Measurements from ENCODE around the gene STK38L.
A peak's percentile ranks its signal among the peaks of the same experiment; 100 is the strongest.

Gene STK38L

DNA sequence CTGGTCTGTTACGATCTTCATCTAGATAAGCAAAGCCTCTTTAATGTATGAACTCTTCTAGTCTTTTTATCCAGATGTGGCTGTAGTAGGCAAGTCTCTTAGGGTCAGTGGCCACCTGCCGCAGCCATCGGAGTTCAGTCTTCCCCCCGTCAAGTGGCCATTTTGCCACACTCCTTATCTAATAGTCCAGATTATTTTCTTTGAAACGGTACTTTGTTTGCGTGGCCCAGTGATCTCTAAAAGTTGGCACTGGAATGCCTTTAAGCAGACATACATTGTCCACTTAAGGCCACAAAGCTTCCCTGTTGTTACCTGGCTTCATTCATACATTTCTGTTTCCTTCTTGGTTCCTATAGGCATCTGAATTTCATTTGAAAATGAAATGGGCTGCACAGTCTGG is 52.6 kb downstream of the STK38L start:
- Histone ChIP-seq H3K4me3 (ENCODE audit: low read depth in 1 of 2, low read length in 1 of 2) (no peak overlapping the region), H3K27ac (no peak overlapping the region), H3K27me3 (no peaks in the 10 kb centered on the region), H3K9me3 (no peaks in the 10 kb centered on the region), H3K36me3 (peaks cover 36% of the 10 kb centered on the region), H3K4me1 (ENCODE audit: control insufficient read depth in 1 of 2, insufficient read depth in 1 of 2, low read depth in 1 of 2, low read length in 1 of 2) (no peaks in the 10 kb centered on the region)
- TF ChIP-seq, protein P1, sequence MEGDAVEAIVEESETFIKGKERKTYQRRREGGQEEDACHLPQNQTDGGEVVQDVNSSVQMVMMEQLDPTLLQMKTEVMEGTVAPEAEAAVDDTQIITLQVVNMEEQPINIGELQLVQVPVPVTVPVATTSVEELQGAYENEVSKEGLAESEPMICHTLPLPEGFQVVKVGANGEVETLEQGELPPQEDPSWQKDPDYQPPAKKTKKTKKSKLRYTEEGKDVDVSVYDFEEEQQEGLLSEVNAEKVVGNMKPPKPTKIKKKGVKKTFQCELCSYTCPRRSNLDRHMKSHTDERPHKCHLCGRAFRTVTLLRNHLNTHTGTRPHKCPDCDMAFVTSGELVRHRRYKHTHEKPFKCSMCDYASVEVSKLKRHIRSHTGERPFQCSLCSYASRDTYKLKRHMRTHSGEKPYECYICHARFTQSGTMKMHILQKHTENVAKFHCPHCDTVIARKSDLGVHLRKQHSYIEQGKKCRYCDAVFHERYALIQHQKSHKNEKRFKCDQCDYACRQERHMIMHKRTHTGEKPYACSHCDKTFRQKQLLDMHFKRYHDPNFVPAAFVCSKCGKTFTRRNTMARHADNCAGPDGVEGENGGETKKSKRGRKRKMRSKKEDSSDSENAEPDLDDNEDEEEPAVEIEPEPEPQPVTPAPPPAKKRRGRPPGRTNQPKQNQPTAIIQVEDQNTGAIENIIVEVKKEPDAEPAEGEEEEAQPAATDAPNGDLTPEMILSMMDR (IDR thresholded peaks at IDR 0.05): no peak

DNA sequence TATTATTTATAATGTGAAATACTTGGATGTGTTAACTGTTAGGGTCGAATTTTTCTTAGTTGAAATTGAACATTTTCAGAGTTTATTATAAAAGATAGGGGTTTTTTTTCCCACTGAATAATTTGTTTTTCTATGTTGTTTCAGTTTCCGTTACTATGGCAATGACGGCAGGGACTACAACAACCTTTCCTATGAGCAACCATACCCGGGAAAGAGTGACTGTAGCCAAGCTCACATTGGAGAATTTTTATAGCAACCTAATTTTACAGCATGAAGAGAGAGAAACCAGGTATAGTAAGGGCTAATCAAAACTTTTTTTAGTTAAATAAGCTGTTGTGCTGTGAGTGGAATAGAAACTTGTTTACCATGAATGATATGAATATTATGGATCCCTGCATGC is 53.5 kb downstream of the STK38L start:
- H3K27me3 ChIP-seq: no peaks in the 10 kb centered on the region
- no peaks in the 10 kb centered on the region for H3K4me1 ChIP-seq (ENCODE audit: control insufficient read depth in 1 of 2, insufficient read depth in 1 of 2, low read depth in 1 of 2, low read length in 1 of 2)
- H3K4me3 ChIP-seq (ENCODE audit: low read depth in 1 of 2, low read length in 1 of 2): no peak overlapping the region
- TF ChIP-seq, protein P1 (IDR thresholded peaks at IDR 0.05): no peak
- no peak overlapping the region for H3K27ac ChIP-seq
- H3K9me3 ChIP-seq: no peaks in the 10 kb centered on the region
- H3K36me3 ChIP-seq: peaks cover 45% of the 10 kb centered on the region

DNA sequence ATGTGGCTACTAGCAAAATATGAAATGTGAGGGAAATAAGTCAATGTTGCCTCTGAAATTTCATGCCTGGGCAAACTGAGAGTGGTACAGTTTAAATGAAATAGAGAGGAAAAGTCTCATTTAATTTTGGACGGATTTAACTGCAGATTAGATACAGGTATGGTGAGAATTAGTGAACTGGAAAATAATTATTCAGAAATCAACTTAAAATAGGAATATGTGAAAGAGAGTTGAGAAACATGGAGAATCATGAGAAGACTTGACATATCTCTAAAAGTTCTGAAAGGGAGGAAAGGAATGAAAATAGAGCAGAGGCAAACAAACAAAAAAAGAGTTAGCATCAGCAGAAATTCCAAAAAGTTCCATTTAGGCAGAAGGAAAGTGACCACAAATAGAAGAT is 55.0 kb downstream of the STK38L start:
- Histone ChIP-seq H3K4me3 (ENCODE audit: low read depth in 1 of 2, low read length in 1 of 2) (no peak overlapping the region), H3K36me3 (peaks cover 58% of the 10 kb centered on the region), H3K9me3 (no peaks in the 10 kb centered on the region), H3K4me1 (ENCODE audit: control insufficient read depth in 1 of 2, insufficient read depth in 1 of 2, low read depth in 1 of 2, low read length in 1 of 2) (no peaks in the 10 kb centered on the region), H3K27me3 (no peaks in the 10 kb centered on the region), H3K27ac (no peak overlapping the region)
- TF ChIP-seq, protein P1 (IDR thresholded peaks at IDR 0.05): no peak

DNA sequence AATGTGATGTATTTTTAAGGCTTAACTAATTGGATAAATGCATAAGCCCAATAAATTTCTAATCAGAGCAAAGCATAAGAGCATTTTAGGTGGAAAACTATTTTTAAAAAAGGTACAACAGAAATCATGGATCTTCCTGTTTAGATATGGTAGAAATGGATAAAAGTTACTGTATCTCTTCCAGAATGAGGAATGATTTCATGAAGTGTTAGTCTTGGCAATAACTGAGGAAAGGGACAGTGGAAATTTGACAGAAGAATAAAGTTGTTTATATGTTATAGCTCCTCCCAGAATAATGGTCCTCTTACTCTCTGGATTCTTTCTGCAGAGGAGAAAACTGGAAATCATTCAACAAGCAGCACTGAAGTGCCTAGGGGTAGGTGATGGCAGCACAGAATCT is 56.1 kb downstream of the STK38L start:
- H3K4me1 ChIP-seq (ENCODE audit: control insufficient read depth in 1 of 2, insufficient read depth in 1 of 2, low read depth in 1 of 2, low read length in 1 of 2): no peaks in the 10 kb centered on the region
- H3K36me3 ChIP-seq: peaks cover 62% of the 10 kb centered on the region
- H3K27me3 ChIP-seq: no peaks in the 10 kb centered on the region
- TF ChIP-seq, protein P1 (IDR thresholded peaks at IDR 0.05): no peak
- no peak overlapping the region for H3K4me3 ChIP-seq (ENCODE audit: low read depth in 1 of 2, low read length in 1 of 2)
- no peaks in the 10 kb centered on the region for H3K9me3 ChIP-seq
- peak overlapping the region; percentile 1 for H3K27ac ChIP-seq

DNA sequence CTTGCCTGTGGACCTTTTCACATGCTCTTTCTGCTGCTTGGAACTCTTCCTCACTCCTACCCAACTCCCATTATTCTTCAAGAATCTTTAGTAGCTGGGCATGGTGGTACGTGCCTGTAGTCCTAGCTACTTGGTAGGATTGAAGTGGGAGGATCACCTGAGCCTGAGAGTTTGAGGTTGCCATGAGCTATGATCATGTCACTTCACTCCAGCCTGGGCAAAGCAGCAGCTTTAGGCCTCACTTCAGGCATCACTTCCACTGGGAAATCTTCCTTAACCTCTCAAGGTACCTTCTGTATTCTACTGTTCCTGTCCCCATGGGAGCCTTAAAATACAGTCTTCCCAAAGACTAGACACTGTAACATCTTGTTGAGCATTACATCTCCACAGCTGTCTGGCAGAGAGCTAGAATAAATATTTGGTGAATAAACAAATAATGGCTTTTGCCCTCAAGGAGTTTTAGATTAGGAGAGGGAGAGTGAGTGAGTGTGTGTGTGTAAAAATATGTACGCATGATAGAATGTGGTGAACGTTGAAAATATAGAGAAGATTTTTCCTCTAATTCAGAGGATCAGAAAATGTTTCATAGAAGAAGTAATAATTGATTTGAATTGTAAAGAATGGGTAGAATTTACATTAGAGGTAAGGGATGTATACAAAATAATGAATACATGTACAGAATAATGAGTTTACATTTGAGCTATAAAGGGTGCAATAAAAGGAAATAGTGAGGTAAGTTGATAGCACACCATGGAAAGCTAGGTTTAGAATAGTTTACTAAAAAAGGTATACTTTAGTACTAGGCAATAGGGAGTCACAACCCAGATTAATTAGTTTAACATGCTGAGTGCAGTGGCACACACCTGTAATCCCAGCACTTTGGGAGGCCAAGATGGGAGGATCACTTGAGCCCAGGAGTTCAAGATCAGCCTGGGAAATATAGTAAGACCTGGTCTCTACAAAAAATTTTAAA is 59.3 kb downstream of the STK38L start:
- peaks cover 73% of the 10 kb centered on the region for H3K36me3 ChIP-seq
- H3K27ac ChIP-seq: no peak overlapping the region
- no peaks in the 10 kb centered on the region for H3K27me3 ChIP-seq
- H3K4me1 ChIP-seq (ENCODE audit: control insufficient read depth in 1 of 2, insufficient read depth in 1 of 2, low read depth in 1 of 2, low read length in 1 of 2): no peaks in the 10 kb centered on the region
- TF ChIP-seq, protein P1 (IDR thresholded peaks at IDR 0.05): no peak
- no peaks in the 10 kb centered on the region for H3K9me3 ChIP-seq
- no peak overlapping the region for H3K4me3 ChIP-seq (ENCODE audit: low read depth in 1 of 2, low read length in 1 of 2)

Measured in neutrophil (primary cell).